HG03432 (cell line): ENCODE data around the gene HOXC9.

Experiments
- ATAC-seq: cut with Tn5 transposase; IDR thresholded peaks from one replicate; pipeline ENCODE4 v1.9.1; 2021; ENCODE audit warnings: mild to moderate bottlenecking, moderate library complexity; ENCODE audit not compliant: unreplicated experiment

Gene HOXC9

GRCh38 chr12:53986686-53987483 is 13.1 kb upstream of the HOXC9 start:
- ATAC-seq: no peak

- ATAC-seq: no peak
These were observed 12.2 kb upstream of the HOXC9 start for GRCh38 chr12:53987787-53988230.

GRCh38 chr12:53988541-53989226 is 11.3 kb upstream of the HOXC9 start:
- ATAC-seq: peak; percentile 10

GRCh38 chr12:53989227-53990113 is 10.5 kb upstream of the HOXC9 start:
- peak; percentile 43 for ATAC-seq

- no peak for ATAC-seq
These were observed 9.5 kb upstream of the HOXC9 start for GRCh38 chr12:53990311-53991076.

- no peak for ATAC-seq
These were observed 8.9 kb upstream of the HOXC9 start for GRCh38 chr12:53991077-53991460.

GRCh38 chr12:53992377-53992889 is 7.5 kb upstream of the HOXC9 start:
- no peak for ATAC-seq

- ATAC-seq: no peak
These were observed 6.6 kb upstream of the HOXC9 start for GRCh38 chr12:53993162-53994008.

GRCh38 chr12:53994009-53994263 is 6.0 kb upstream of the HOXC9 start:
- no peak for ATAC-seq

GRCh38 chr12:53994264-53995001 is 5.5 kb upstream of the HOXC9 start:
- ATAC-seq: no peak

GRCh38 chr12:53995002-53995377 is 5.0 kb upstream of the HOXC9 start:
- no peak for ATAC-seq

- ATAC-seq: no peak
These were observed 4.4 kb upstream of the HOXC9 start for GRCh38 chr12:53995378-53996239.

- ATAC-seq: no peak
These were observed 3.4 kb upstream of the HOXC9 start for GRCh38 chr12:53996240-53997203.

GRCh38 chr12:53997204-53998109 is 2.5 kb upstream of the HOXC9 start:
- no peak for ATAC-seq

- ATAC-seq: no peak
These were observed 1.7 kb upstream of the HOXC9 start for GRCh38 chr12:53998110-53998899.
